GM18517 (cell line): Measurements from ENCODE around the gene PIP5K1C.

Source experiments
- ATAC-seq: cut with Tn5 transposase; IDR thresholded peaks from one replicate; pipeline ENCODE4 v1.9.1; 2021; ENCODE audit warnings: mild to moderate bottlenecking, moderate library complexity; ENCODE audit not compliant: unreplicated experiment

PIP5K1C gene

DNA sequence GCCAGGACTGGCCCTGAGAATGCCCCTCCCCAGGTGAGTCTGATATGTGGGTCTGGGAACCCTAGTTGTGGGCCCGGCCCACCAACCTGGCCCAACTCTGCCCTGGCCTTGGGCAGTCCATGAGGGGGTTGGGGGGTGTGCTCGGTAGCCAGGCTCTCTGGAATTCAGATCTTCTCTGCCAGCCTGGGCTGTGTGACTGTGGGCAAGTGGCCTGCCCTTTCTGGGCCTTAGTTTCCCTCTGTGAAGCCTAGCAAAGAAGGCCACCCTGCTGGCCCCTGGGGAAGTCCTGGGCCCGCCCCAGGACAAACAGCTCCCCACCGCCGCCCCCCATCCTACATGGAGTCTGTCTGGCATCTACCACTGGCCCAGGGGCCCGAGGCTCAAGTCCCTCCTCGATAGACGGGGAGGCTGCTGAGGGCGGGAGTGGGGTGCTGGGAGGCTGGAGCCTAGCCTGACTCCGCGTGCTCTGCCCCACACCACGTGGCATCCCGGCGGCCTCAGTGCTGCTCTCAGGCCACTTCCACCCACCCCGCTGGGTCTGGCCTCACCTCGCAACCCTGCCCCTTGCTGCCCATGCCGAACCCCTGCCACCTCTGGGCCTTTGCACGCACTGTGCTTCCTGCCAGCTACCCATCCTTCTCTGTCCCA, 85.3 kb downstream of the PIP5K1C start:
- no peak for ATAC-seq

GRCh38 chr19:3613818-3614661, 86.2 kb downstream of the PIP5K1C start:
- ATAC-seq = no peak

DNA sequence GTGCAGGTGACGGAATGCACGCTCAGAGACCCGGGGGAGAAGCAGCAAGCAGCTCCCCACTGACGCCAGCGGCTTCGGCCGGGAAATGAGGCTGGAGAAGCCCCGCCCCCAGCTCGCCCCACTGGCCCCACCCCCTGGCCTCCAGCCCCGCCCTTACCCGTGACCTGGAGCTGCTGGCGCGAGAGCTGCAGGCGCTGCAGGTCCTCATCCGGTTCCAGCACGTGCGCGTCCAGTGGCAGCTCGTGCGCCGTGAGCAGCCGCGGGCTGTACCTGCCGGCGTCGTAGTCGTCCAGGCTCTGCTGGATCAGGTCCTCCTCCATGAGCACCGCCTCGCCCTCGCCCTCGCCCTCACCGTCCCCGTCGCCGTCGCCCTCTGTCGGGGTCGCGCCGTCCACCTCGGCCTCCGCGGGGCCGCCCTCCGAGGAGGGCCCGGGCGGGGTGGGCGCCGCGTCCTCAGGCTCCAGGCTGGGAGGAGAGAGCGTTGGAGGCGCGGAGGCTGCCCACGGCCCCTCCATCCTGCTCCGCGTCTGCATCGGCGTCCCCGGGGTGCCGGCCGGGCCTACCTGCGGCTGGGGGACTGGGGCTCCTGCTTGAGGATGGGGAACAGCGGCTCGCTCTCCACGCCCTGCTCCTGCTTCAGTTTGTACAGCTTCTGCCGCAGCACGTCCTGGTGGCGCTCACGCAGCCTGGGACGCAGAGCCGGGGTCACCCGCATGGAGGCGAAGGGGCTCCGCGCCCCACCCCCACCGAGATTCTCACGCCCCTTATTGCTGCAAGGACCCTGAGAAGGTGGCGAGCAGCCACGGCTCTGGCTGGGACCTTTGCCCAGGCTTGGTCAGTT, 87.1 kb downstream of the PIP5K1C start:
- ATAC-seq = no peak

- ATAC-seq = no peak
Measured at GRCh38 chr19:3612330-3612729, 87.9 kb downstream of the PIP5K1C start.

DNA sequence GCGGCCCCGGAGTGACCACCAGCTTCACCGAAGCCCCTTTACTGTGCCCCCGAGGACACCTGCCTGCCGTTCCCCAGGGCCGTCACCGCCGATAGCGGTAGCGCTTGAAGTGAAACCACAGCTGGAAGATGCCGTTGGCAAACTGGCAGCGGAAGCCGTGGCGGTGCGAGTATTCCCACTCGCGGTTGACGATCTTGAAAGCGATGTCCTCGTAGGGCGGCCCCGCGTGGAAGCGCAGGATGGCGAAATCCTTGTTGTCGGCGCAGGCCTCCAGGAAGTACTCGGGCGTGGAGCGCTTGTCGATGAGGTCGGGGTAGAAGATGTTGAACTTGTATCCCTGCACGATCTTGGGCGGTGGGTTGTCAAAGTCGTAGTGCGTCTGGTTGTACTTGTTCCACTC, 88.4 kb downstream of the PIP5K1C start:
- ATAC-seq = no peak

- ATAC-seq = no peak
Measured at GRCh38 chr19:3610745-3611717, 89.2 kb downstream of the PIP5K1C start.

DNA sequence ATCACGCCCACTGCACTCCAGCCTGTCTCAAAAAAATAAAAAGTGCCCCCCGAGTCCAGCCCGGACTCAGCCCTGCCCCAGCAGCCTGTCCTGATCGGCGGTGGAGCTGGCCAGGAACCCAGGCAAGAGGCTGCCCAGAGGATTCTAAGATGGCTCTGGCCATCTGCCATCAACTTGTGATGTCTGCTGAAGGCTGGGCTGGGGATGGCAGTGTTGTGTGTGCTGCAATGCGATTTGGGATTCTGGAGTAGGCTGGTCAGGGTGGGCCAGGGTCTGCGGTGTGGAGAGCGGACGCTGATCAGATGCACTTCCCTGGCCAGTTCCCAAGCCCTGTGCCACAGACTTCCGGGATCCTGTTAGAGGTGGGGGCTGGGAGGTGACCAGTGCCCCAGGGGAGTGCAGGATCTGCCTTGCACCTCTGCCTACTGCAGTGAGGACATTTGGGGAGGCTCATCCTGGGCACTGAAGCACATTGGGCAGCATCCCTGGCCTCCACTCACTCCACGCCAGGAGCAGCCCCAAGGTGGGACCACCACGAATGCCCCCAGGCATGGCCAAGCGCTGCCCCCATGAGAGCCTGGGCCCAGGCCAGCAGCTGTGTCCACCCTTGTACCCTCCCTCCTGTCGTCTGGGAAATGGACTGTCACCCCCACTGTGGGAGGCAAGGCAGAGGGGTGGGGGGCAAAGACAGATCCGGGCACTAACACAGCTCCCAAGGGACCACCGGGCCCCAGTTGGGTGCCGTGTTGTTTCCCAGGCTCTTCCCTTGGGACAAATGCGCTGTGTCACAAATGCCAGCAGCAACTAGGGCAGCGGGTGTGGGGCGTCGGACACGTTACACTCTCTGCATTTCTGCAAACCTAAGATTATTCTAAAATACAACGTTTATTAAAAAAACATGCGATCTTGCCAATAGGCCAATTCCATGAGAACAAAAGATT, 90.2 kb downstream of the PIP5K1C start:
- ATAC-seq = no peak

GRCh38 chr19:3608750-3609322, 91.4 kb downstream of the PIP5K1C start:
- no peak for ATAC-seq

DNA sequence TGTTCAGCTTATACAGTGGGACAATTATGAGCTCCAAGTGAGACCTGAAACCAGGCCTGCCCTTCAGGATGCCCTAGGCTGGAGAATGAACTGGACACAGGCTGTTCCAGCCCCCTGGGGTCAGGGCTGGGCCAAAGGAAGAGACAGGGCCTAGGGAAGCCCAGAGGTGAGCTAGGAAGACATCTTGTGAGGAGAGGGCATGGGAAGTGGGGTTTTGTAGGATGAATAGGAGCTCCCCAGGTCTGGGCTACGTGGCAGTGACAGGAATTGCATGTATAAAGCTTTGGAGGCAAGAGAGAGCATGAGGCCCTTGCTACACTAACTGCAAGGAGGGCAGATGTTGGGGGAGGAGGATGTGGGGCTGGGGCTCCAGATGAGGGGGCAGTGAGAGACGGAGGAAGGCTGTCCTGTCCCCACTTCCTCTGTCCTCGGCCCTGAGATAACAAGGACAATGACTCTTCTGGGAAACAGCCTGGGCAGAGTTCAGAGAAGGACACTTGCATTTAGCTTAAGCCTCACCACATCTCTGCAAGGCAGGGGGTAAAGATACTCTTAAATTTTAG, 92.1 kb downstream of the PIP5K1C start:
- ATAC-seq = no peak

- ATAC-seq = no peak
Measured at GRCh38 chr19:3607303-3608078, 92.8 kb downstream of the PIP5K1C start.

- ATAC-seq = no peak
Measured at GRCh38 chr19:3606690-3607289, 93.5 kb downstream of the PIP5K1C start, which contains the start of gene TBXA2R. Gene TBXA2R, minus strand, starts transcription at chr19:3606875. Its CDS starts 6,241 bp downstream, at chr19:3600634.

- no peak for ATAC-seq
Measured at GRCh38 chr19:3606174-3606689, 94.0 kb downstream of the PIP5K1C start.

GRCh38 chr19:3605770-3606169, 94.5 kb downstream of the PIP5K1C start:
- no peak for ATAC-seq

DNA sequence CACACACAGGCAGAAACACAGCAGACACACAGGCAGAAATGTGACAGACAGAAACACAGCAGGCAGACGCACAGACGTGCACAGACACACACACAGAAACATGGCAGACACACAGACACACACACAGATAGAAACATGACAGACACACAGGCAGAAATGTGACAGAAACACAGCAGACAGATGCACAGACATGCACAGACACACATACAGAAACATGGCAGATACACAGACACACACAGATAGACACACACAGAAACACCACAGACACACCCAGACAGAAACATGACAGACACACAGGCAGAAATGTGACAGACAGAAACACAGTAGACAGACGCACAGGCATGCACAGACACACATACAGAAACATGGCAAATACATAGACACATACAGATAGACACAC, 94.9 kb downstream of the PIP5K1C start:
- ATAC-seq = no peak

DNA sequence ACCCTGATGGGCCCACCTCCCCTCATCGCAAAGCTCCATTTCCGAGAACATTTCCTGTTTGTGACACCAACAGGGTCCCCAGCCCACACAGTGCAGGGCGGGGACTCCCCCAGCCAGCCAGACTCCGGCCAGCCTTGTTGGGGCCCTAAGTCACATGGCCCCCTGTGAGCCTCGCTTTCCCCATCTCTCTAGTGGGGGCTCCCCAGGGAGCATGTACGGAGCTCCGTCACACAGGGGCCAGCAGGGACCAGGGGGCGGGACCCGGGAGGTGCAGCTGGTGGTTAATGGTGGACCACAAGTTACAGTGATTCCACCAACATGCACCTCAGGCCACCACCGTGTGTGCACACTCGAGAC, 95.3 kb downstream of the PIP5K1C start:
- no peak for ATAC-seq

DNA sequence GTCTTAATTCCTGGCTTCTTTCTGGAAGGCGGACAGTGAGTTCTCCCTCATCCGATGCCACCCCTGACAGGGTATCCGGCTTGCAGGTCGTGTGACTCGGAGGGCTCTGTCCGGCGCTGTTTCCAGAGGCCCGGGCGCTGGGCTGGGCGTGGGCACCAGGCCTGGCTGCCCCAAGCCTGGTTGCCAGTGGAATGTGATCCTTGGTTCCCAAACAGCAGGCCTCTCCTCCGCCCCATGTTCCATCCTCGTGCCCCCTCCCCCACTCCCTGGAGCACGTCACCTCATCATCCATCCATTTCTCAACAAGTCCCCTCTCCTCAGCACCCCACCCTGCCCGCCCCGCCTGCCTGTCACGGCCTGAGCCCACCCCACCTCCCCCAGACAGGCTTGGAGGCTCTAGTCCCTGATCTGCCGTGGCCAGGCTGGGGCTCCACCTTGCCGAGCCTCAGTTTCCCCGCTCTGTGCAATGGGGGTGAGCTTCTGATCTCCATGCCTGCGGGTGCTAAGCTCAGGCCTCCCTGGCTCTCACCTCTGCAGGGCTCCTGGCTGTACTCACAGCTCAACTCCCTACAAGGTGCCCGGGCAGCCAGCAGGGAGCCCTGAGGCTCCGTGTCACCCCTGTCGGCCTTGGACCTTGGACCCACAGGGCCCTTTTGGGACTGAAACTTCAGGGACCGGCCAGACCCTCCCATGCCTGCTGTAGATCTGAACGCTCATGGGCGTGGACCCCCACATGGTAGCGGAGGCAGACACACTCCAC, 95.9 kb downstream of the PIP5K1C start:
- ATAC-seq = no peak
